Thyroid gland (tissue), 4 donors: ENCODE data around the gene PECR. TPM values are rescaled to one million over a fixed set of nuclear protein-coding genes. Genes with fewer than 3 reads are reported as not detected.

Source experiments
- DNase-seq, 2 donors: peaks; one replicate each; pipeline ENCODE4 v3.0.0-alpha.2; 2019
- H3K27ac ChIP-seq, 3 donors: fragments of 200-600 bp; sonication (generic); 1 replicate in 2 of 3; 2 replicates in 1 of 3; pipeline ENCODE4 v1.5.1; 2016 to 2019; ENCODE audit warnings: mild to moderate bottlenecking in 1 of 3, moderate library complexity in 1 of 3
- H3K27me3 ChIP-seq: fragments of 200-600 bp; sonication (generic); one replicate; pipeline ENCODE4 v1.5.1; 2019
- H3K36me3 ChIP-seq, 2 donors: fragments of 200-600 bp; sonication (generic); one replicate each; pipeline ENCODE4 v1.5.1; 2016 to 2019
- H3K4me1 ChIP-seq, 2 donors: fragments of 200-600 bp; sonication (generic); one replicate each; pipeline ENCODE4 v1.5.1; 2017 to 2019
- H3K4me3 ChIP-seq, 3 donors: fragments of 200-600 bp; sonication (generic); replicated peaks in 1 of 3; 1 replicate in 2 of 3; 2 replicates in 1 of 3; pipeline ENCODE4 v1.5.1; 2016; ENCODE audit warnings: mild to moderate bottlenecking in 1 of 3
- H3K9me3 ChIP-seq: fragments of 200-600 bp; sonication (generic); one replicate; pipeline ENCODE4 v1.5.1; 2017
- CTCF ChIP-seq, 6 experiments: fragments of 200-600 bp in 3 of 6; fragments of 450-650 bp in 3 of 6; sonication (generic) in 3 of 6; IDR thresholded peaks; one replicate each; pipeline ENCODE4 v1.5.1; 2016 to 2019; ENCODE audit warnings: antibody characterized with exemption in 6 of 6, mild to moderate bottlenecking in 2 of 6, inconsistent platforms in 1 of 6, moderate library complexity in 1 of 6
- POLR2A ChIP-seq, 2 donors: fragments of 450-650 bp; IDR thresholded peaks; one replicate each; pipeline ENCODE4 v1.6.1; 2017; ENCODE audit warnings: antibody characterized with exemption in 2 of 2, mild to moderate bottlenecking in 2 of 2, moderate library complexity in 1 of 2
- WGBS, 2 donors: methylation state at CpG; one replicate each; pipeline ENCODE4 v1.1.5; 2017; 5-methylcytosine and 5-hydroxymethylcytosine counted together
- intact Hi-C: fragments of 100-400 bp; cut with DNase I; formaldehyde crosslinking; loops from one replicate; pipeline ENCODE4 v1.15.1; 2023
- total RNA-seq, 4 donors: library from RNA; depleted of rRNA; stranded (reverse); fragments of >200 nt; gene quantifications; one replicate each; pipeline ENCODE4 v1.2.3, GENCODE V29; 2016

PECR gene
- total RNA-seq, 4 donors from 2014 or later = 14.6 to 25.6 (median 22.8) TPM

- TF ChIP-seq CTCF (IDR thresholded peaks at IDR 0.05) = no peak
- no peak for TF ChIP-seq POLR2A (IDR thresholded peaks at IDR 0.05)
- DNase-seq = no peak
- intact Hi-C loops = no loop called here
- H3K9me3 ChIP-seq = no peaks in the 10 kb centered on the region
- no peak overlapping the region for H3K27ac ChIP-seq
- H3K4me1 ChIP-seq = peaks cover 4 to 14% of the 10 kb centered on the region in 2 donors
- H3K4me3 ChIP-seq = no peak overlapping the region
- no peaks in the 10 kb centered on the region for H3K36me3 ChIP-seq
- WGBS, 2 donors = 84 to 87% methylated on average over 5 of the region's 5 CpGs
- H3K27me3 ChIP-seq = no peaks in the 10 kb centered on the region
These were observed 65.7 kb downstream of the PECR start for GRCh38 chr2:216015722-216016464.

- TF ChIP-seq POLR2A (IDR thresholded peaks at IDR 0.05) (no peak), CTCF (IDR thresholded peaks at IDR 0.05) (no peak)
- Histone ChIP-seq H3K4me3 (no peak overlapping the region), H3K27ac (no peak overlapping the region), H3K9me3 (no peaks in the 10 kb centered on the region), H3K36me3 (no peaks in the 10 kb centered on the region), H3K27me3 (no peaks in the 10 kb centered on the region), H3K4me1 (peaks cover 4 to 14% of the 10 kb centered on the region in 2 donors)
- intact Hi-C loops = no loop called here
- WGBS, 2 donors = 89 to 96% methylated on average over 23 of the region's 23 CpGs
- DNase-seq = no peak
These were observed 66.6 kb downstream of the PECR start for GRCh38 chr2:216014986-216015385.

GRCh38 chr2:216014006-216014405 is 67.6 kb downstream of the PECR start:
- WGBS, 2 donors = 88 to 94% methylated on average over 8 of the region's 8 CpGs

GRCh38 chr2:216013080-216013909 is 68.3 kb downstream of the PECR start, which contains the start of gene MREG:
Gene MREG (minus strand): TSS chr2:216013551. CDS start chr2:216013327, 224 bp downstream.
- peaks cover 4 to 14% of the 10 kb centered on the region in 2 donors for H3K4me1 ChIP-seq
- DNase-seq = peak; percentile 75 to 85
- intact Hi-C loops = no loop called here
- no peaks in the 10 kb centered on the region for H3K9me3 ChIP-seq
- no peaks in the 10 kb centered on the region for H3K36me3 ChIP-seq
- H3K27me3 ChIP-seq = no peaks in the 10 kb centered on the region
- H3K4me3 ChIP-seq = peak within 1 kb of the TSS in 2 of 3 donors; percentile 48 to 49
- 0 to 1% methylated on average over 18 to 63 of the region's 70 CpGs for WGBS, 2 donors
- TF ChIP-seq CTCF (IDR thresholded peaks at IDR 0.05) = peak; percentile 19 to 89 (median 40)
- TF ChIP-seq POLR2A (IDR thresholded peaks at IDR 0.05) = peak in 1 of 2 donors; percentile 29
- H3K27ac ChIP-seq = peak within 1 kb of the TSS in 2 of 3 donors; percentile 51 to 63

More at GRCh38 chr2:216014006-216014405, 67.6 kb downstream of the PECR start:
- DNase-seq = no peak
- no peak overlapping the region for H3K27ac ChIP-seq
- no peak for TF ChIP-seq POLR2A (IDR thresholded peaks at IDR 0.05)
- TF ChIP-seq CTCF (IDR thresholded peaks at IDR 0.05) = no peak
- no peak overlapping the region for H3K4me3 ChIP-seq
- H3K27me3 ChIP-seq = no peaks in the 10 kb centered on the region
- intact Hi-C loops = no loop called here
- peaks cover 4 to 14% of the 10 kb centered on the region in 2 donors for H3K4me1 ChIP-seq
- no peaks in the 10 kb centered on the region for H3K36me3 ChIP-seq
- no peaks in the 10 kb centered on the region for H3K9me3 ChIP-seq

DNA sequence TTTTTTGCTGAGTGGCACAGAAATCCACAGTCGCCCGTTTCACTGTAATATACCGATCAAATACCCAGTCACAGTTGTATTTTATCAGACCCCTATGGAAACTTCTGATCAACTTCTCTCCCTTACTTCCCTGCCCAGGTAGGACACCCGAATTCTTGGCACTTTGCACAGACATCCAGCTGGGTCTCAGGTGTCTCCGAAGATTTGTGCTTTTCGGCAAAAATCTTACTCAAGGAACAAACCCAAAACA is 68.9 kb downstream of the PECR start:
- Histone ChIP-seq H3K36me3 (no peaks in the 10 kb centered on the region), H3K27ac (peak overlapping the region in 2 of 3 donors; percentile 51 to 63), H3K9me3 (no peaks in the 10 kb centered on the region), H3K27me3 (no peaks in the 10 kb centered on the region), H3K4me3 (peak overlapping the region in 2 of 3 donors; percentile 48 to 49), H3K4me1 (peaks cover 4 to 14% of the 10 kb centered on the region in 2 donors)
- intact Hi-C loops = no loop called here
- DNase-seq = no peak
- TF ChIP-seq POLR2A (IDR thresholded peaks at IDR 0.05) (no peak), CTCF (IDR thresholded peaks at IDR 0.05) (no peak)
- whole genome bisulfite sequencing, 2 donors = 9 to 18% methylated on average over 6 of the region's 6 CpGs
